Skin of body (tissue), 2 donors: ENCODE results near the gene METRNL. TPM values are rescaled to one million over a fixed set of nuclear protein-coding genes. Genes with fewer than 3 reads are reported as not detected.
"Not testable (repeated sequence)": the region's sequence is repeated elsewhere in the genome, so short reads cannot be mapped to it uniquely, and the experiment has no call there.

Source experiments
- DNase-seq: peaks from one replicate; lab custom pipeline; 2025; lab: John Stamatoyannopoulos, UW
- total RNA-seq: library from RNA; depleted of rRNA; stranded (reverse); fragments of >200 nt; gene quantifications from one replicate; pipeline ENCODE4 v1.2.3, GENCODE V29; 2014

Gene METRNL
- total RNA-seq, 1 donor from 2014 or later: 83.2 TPM

- no peak for DNase-seq
Observed at GRCh38 chr17:83121921-83122820, 42.8 kb downstream of the METRNL start.

- no peak for DNase-seq
Observed at GRCh38 chr17:83122834-83123233, 43.4 kb downstream of the METRNL start.

- no peak for DNase-seq
Observed at GRCh38 chr17:83123896-83124801, 44.7 kb downstream of the METRNL start.

- no peak for DNase-seq
Observed at GRCh38 chr17:83124871-83125514, 45.6 kb downstream of the METRNL start.

GRCh38 chr17:83125515-83126274, 46.3 kb downstream of the METRNL start:
- no peak for DNase-seq

- no peak for DNase-seq
Observed at GRCh38 chr17:83126275-83126811, 46.9 kb downstream of the METRNL start.

- no peak for DNase-seq
Observed at GRCh38 chr17:83127431-83128160, 48.2 kb downstream of the METRNL start.

GRCh38 chr17:83128306-83129240, 49.2 kb downstream of the METRNL start:
- DNase-seq: no peak

- DNase-seq: no peak
Observed at GRCh38 chr17:83129676-83130075, 50.3 kb downstream of the METRNL start.

GRCh38 chr17:83131401-83132011, 52.1 kb downstream of the METRNL start:
- DNase-seq: no peak

GRCh38 chr17:83132251-83133081, 53.1 kb downstream of the METRNL start:
- DNase-seq: no peak

- no peak for DNase-seq
Observed at GRCh38 chr17:83133302-83134121, 54.1 kb downstream of the METRNL start.

- not testable (repeated sequence) for DNase-seq
Observed at GRCh38 chr17:83134456-83134855, 55.0 kb downstream of the METRNL start.

- DNase-seq: no peak
Observed at GRCh38 chr17:83135692-83136091, 56.3 kb downstream of the METRNL start.

- DNase-seq: no peak
Observed at GRCh38 chr17:83136156-83136555, 56.7 kb downstream of the METRNL start.

- no peak for DNase-seq
Observed at GRCh38 chr17:83136931-83137330, 57.5 kb downstream of the METRNL start.

GRCh38 chr17:83137523-83137922, 58.1 kb downstream of the METRNL start:
- DNase-seq: no peak
